CD4-positive, alpha-beta T cell treated with Interferon gamma for 1 hour (primary cell): Measurements from ENCODE around the gene ZBTB7C.

Experiments
- DNase-seq: peaks from one replicate; pipeline ENCODE4 v3.0.0-alpha.2; 2020

The ZBTB7C gene

DNA sequence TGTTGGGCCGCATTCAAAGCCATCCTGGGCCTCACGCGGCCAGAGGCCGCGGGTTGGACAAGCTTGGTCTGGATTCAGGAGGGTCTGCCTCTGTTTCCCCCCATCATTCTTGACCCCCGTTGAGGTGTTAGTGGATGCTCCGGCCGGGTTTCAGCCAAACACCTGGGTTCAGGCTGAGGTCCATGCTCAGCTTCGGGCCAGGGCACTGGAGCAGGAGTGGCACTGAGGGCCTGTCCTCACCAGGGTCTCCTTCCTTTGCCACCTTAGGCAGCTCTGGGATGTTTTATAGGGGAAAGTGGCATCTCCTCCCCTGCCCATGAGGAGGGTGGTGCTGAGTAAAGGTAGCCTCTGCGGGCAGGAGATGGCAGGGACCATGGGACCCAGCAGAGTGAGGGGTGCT, 401.8 kb downstream of the ZBTB7C start:
- DNase-seq, result no peak

DNA sequence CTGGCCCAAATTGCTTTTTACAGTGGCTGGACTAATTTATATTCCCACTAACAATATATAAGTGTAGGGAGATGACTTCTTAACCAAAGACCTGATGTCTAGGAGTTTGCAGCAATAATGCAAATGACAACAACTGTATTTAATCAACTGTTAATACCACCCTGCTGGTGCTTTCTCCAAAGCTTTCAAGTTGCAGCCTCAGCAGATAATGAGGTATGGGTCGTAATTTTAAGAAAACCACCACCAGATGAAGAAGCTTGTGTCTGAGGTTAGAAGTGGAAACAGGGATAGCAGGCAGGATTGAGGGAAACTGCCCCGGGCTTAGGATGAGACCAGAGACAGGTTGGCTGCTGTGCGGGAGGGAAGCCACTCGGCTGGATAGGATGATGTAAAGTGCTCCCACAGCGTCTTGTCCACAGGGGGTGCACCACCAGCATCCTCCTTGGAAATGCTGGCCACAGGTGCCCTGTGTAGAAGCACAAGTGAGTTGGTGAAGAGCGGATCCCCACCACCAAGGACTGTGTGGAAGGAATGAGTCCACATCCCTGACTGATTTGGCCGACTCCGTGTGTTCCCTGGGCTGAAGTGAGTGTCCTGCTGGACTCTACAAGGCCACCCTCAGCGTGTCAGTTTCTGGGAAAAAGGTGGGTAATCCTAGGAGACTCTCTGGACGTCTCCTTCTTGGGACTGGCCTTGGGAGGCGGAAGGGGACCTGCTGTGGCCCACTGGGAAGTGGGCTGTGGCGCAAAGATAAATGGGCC, 402.6 kb downstream of the ZBTB7C start:
- no peak for DNase-seq

DNA sequence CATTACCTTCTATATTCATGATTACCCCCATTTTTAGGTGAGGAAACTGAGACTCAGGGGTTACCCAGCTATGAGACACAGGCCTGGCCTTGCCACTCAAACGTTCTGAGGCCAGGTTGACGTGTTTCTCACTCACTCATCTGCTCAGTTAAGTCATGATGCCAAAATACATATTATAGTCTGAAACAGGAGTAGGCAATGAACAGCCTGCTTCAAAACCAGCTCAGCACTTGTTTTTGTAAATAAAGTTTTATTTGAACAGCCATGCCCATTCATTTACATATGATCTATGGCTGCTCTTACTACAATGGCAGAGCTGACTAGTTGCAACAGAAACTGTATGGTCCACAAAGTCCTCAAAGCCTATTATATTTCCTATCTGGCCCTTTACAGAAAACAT, 404.6 kb downstream of the ZBTB7C start:
- no peak for DNase-seq

DNA sequence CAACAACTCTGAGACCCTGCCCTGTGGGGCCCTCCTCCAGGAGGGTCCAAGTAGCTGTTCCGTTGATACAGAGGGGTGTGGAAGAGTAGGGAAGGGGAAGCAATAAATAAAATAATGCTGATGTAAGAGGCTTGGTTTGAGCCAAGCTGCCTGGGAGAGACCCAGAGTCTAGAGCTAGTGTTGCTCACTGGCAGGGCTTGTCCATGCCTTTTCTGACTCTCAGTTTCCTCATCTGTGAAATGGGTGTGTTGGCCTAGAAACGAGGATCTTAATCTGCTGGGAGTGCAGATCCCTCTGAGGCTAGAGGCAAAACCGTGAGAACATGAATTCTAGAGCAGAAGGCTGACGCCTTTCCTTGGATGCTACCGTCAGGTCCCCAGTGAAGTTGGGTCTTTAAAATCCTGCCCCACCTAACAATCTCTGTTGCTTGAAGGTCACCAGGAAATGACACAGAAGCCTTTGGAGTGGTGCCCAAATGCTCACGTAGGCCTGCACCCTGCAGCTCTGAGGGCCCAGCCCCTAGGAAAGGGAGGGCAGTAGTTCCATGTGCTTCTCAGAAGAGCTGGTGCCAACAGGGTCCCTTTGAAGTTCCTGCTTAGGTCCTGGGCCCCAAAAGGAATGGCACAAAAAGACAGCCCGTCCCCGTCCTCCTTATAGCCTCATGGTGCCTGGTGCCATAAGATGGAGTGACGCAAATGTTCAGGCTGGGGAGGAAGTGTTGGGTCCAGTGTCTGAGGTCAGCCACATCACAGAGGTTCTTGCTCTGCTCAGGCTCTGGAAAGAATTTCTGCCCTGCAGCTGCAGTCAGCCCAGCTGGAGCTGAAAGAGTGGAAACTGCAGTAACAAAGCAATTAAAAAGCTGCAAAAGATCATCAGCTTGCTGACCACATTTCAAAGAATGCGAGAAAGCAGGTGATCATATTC, 405.5 kb downstream of the ZBTB7C start:
- no peak for DNase-seq

DNA sequence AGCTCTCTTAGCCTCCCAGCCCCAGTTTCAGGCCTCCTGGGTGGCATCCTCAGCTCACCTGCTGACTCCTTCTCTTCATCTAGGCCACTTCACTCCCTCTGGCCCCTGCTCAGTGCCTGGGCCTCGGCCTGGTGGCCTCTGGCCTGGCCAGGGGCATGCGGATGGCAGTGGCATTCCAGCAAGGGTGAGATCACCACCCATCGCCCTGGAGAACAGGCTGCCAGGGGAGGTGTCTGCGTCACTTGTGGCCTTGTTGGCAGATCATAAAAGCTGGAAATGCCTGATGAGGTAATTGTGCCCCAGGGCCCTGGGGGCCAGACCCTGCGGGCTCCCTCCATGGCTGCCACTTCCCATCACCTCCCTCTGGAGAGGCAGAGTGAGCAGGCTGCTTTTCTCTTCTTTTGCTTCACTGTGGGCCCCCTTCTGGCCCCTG, 406.2 kb downstream of the ZBTB7C start:
- DNase-seq, result no peak

DNA sequence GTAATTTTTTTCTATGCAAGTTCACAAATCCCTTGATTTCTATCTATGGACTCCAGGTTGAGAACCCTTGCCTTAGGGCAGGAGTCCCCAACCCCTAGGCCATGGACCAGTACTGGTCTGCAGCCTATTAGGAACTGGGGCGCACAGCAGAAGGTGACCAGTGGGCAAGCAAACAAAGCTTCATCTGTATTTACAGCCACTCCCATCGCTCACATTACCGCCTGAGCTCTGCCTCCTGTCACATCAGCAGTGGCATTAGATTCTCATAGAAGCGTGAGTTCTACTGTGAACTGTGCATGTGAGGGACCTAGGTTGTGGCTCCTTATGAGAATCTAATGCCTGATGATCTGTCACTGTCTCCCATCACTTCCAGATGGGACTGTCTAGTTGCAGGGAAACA, 408.5 kb downstream of the ZBTB7C start:
- no peak for DNase-seq

DNA sequence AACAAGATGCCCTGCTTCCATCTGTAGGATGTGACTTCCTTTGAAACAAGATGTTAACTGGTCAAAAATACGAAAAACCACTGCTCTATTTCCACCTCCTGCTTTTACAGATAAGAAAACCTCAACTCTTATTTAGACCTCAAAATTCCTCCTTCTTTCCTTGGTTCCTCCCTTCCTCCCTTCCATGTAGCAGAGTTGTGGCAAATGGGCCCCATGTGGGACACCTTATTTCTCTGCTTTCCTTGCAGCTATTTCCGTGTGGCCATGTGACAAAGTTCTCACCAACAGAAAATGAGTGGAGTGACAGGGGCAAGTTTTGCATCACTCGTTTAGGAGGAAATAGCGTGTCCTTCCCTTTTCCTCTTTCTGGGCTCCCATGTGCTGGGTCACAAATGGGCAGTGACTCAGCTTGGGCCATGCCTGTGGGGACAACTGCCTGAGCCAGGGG, 409.4 kb downstream of the ZBTB7C start:
- DNase-seq, result peak; percentile 36

DNA sequence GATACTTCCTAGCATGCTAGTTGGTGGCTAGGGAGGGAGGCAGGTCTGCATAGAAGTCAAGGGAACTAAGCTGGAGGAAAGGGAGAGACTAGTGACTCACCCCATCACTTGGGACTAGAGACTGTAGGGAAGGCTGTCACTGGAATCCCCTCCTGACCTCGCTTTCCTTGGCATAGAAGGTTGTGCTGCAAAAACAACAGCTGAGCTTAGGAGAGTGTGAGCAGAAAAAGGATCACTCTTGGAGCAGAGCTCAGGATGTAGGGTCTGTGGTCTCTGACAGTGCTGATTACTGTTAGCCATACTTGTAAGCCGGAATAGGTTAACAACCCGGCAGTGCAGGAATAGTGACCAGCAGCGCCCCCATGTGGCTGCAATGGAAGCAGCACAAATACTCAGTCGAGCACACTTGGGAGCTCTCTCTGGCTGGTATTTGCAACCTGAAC, 411.8 kb downstream of the ZBTB7C start:
- DNase-seq, result no peak

DNA sequence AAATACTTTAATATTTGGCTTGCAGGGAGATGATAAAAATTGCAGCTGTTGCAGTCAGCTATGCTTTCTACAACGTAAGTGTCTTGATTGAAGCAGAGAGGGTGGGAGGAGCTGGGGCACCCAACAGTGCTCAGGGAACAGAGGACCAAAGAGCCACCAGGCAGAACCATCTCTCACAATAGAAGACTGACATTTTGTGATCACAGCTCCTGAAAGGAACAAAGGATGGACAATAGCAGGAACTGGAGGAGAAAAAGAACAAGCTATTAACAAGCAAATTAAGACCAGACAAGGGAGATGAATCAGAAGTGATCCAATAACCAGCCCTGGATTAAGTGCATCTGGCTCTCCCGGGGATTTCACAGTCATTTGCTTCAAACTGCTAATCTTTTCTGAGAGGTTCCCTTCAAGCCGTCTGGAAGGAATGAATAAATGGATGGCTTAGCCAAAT, 413.1 kb downstream of the ZBTB7C start:
- no peak for DNase-seq

DNA sequence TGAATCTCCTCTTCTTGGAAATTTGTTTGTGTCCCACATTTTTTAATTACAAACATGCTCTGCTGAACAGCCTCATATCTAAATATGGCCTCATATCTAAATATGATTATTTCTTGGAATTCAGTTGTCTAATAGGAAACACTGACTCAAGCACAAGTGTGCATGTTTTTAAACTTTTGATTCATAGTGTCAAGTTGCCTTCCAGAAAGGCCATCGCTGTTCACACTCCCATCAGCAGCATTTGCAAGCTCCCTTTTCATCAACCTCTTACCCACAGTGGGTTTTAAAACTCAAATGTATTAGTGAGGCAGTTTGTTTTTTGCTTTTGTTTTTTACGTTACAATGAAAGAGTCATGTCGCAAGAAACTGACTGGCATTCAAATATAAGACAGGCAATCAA, 413.5 kb downstream of the ZBTB7C start:
- no peak for DNase-seq

DNA sequence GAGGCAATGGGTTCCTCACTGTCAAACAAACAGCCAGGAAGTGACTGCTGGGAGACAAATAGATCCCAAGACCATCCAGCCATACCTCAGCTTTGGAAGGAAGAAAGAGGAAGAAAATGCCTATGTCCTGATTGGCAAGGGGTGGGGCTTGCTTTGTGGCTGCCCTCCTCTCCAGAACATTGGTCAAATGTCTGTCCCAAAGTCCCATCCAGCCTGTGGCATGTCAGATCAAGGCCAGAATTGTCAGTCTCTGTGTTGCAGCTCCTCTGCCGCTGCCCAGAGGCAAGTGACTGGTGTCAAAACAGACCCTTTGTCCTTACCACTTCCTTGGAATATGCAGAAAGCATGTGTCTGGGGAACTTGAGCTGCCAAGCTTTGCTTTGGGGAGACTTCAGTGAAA, 415.8 kb downstream of the ZBTB7C start:
- DNase-seq, result no peak

DNA sequence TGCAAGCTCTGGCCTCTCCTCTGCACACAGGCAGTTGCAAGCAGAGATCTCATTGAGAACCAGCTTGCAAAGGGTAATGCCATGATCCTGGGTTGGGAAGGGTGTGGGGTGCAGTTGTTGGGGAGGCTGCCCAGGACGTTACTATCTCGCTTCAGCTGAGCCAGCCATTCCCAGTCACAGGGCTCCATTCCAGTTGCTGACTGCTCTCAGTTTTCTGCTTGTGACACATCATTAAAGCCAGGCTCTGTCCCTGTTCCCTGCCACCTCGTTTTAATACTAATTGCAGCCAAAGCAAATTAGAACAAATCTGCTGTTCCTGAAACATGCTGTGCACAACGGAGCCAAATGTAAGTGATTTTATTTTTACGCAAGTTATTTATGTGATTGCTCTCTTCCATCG, 416.2 kb downstream of the ZBTB7C start:
- DNase-seq, result no peak

DNA sequence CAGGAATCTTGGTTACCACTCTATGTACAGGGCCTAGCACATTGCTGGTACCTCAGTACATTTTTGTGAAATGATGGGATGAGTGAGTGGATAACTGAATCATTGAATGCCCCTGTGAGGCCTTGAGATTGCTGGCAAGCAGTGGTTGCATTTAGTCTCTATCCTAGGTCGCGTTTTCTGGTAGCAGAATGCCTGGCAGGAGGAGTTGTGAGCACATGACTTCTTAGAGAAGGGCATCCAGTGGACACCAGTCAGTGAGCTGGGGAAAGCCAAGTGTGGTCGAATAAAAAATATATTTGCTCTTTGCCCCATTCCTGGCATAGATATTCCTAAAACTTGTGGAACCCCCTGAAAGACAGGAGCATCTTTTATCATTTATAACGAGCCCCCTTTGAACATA, 416.9 kb downstream of the ZBTB7C start:
- no peak for DNase-seq

DNA sequence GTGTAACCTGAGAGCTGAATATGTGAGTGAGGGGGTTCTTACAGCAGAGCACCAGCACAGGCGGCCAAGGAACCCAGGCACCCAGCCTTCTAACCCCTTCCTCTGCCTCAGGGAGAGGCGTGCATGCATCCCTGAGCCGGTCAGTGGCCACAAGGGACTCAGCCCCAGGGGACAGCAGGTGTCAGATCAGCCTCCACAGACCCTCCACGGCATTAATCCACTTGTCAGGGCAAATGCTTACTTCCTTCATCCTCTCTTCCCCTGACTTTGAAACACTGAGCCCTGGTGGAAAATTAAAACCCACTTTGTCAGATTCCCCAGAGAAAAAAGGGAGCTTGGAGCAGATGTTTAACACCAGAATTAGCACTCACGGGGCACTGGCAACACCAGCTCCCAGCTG, 418.2 kb downstream of the ZBTB7C start:
- no peak for DNase-seq

DNA sequence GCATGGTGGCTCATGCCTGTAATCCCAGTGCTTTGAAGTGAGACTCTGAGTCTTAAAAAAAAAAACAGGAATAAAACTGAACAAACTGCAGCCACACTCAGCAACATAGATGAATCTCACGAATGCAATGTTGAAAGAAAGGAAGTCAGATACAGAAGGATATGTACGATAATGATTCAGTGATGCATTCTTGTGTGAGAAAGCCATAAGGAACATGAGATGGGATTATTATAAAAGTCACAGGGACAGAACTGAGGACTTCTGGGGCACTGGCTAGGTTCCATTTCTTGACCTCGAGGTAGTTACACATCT, 421.8 kb downstream of the ZBTB7C start:
- no peak for DNase-seq

DNA sequence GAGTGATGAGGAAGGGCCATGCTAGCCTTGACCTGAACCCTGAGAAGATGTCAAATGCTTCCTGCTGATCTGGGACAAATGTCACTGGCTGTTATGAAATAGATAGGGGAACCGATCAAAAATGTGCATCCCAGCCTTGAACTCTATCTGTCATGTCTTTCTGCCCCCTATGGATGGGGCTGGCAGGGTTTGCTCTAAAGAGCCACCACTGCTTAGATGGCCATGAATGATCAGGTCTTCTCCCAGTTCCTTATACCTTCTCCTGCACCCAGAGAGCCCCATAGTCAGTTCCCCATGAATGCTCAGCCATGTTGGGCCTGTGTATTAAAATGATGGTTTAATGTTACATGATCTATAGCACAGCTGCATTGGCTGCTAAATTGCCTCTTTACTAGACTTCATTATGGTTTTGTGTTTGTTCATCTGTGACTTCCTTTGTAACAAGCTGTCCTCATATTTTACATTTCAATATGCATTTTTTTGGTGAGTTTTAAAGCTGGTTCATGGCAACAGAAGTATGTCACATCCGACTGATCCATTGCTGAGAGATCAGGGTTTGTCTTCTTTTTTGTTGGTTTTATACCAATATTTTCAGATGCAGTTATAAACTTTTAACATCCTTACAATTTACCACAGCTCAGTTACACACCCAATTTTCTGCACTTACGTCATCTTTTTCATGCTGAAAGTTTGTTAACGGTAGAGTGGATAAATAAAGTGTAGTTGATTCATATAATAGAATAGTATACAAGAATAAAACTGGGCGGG, 422.4 kb downstream of the ZBTB7C start:
- DNase-seq, result no peak

DNA sequence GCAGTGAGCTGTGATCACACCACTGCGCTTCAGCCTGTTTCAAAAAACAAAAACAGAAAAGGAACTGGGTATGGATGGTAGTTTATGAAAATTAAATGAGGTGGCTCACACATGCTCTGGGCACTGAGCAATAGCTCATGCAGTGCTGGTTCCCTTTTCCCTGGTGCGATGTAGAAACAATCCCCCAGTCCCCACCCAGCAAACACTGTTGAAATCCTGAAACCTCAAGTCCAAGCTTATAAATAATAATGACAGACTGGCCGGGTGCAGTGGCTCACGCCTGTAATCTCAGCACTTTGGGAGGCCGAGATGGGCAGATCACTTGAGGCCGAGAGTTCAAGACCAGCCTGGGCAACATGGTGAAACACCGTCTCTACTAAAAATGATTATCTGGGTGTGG, 423.3 kb downstream of the ZBTB7C start:
- peak; percentile 65 for DNase-seq

DNA sequence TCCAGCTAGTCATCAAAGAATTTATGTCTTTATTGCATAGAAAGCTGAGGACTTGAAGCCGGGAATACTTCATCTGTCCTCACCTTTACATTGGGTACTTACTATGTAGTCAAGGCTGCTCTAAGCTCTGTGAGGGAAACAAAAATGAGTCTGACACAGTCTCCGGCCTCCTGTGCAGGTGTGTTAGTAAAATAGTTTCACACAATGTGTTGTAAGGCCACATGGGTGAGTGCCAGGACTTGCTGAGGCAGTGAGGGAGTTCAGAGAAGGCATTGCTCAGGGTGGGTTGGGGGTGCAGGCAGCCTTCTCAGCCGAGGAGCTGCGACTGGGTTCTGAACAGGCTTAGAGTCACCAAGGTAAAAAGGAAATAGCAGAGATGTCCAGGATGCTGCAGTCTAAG, 424.2 kb downstream of the ZBTB7C start:
- no peak for DNase-seq

DNA sequence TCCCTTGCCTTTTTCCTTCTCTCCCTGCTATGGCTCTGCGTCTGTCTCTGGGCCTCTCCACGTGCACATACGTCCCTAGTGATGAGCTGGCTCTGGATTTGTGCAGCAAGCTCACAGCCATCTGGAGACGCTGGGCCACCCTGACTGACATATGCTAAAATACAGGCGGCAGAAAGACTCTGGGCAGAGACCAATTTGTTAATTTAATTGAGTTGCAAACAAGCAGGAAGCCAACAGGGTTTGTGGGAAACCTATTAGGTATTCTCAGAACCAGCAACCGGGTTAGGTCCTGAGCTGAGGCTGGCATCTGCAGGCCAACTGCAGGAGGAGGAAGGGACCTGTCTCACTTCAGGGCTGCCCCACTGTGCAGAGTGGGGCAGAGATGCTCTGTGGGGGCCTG, 425.2 kb downstream of the ZBTB7C start:
- no peak for DNase-seq

DNA sequence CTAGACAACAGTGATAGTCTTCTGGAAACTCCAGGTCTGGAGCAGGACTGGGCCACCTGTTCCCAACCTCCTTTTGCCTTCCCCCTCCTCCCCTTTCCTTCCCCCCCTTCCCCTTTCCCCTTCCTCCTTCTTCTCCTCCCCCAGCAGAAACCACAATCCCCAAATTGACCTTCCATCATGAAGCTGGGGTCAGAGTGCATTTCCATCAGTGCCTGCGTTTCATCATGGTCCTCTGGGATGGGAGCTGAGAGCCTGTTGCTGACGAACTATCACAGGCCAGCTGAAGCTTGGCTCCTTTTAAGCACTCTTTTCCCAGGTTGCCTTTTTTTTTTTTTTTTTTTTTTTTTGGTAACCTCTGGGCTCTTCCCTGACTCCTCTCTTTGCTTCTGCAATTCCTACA, 426.1 kb downstream of the ZBTB7C start:
- no peak for DNase-seq

DNA sequence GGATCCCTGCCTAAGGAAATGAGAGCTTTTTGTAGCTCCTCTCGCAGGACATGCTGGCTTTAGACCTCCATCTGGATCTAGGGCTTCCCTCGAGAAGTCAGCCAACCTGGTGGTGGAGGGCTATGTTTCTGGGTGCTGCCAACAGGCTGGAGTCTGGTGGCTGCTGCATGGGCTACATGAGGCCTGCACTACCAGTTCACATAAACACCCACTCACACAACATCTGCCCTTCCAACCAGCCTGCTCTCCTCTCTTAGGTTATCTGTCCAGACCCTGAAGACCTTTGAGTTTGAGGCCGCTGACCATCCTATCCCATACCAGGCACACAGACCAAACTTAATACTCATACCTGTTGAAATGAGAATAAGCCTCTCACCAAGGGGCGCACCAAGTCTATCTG, 427.4 kb downstream of the ZBTB7C start:
- no peak for DNase-seq

DNA sequence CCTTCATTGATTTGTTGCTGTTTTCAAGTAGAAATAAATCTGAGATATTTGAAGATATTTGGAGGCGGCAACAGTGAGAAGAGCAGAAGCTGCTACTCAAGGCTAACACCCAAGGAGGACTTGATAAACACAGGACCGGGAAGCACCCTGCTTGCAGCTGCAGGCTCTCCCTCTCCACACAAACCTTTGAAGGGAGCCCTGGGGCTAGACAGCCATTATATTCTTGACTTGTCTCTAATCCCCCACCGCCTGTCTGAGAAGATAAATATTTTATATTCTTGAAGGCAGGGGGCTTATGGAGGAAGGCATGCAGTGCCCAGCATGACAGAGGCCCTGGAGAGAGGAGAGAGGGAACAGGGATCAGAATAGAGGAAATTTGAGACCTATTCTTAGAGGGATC, 427.9 kb downstream of the ZBTB7C start:
- no peak for DNase-seq

DNA sequence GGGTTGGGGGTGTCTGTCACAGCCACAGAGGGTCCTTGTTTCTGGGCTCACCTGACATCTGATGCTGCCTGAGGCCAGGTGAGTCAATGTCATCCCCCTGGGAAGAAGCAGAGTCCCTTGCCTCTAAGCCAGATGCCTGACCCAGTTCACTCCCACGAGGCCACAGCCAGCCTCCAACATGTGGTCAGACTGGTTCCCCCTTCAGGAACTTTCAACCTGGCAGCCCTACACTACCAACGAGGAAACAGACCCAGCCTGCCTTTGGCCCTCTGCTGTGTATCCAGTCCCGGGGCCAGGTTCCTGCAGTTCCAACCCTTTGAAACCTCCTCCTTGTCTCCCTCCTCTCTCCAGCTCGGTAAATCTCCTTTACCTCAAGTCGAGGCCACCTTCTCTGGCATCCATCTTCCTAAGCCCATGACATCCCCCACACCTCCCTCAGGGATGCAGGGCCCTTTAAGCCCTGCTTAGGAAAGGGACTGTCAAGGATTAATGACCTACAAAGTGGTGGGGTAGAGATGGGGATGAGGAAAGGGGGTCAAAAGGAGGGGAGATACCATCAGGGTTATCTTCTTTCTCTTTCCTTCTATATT, 429.5 kb downstream of the ZBTB7C start:
- no peak for DNase-seq
